Measurements from ENCODE around the gene IGDCC3. TPM values are rescaled to one million over a fixed set of nuclear protein-coding genes. Genes with fewer than 3 reads are reported as not detected.

Gene IGDCC3
- total RNA-seq, 1 experiment from 2014 or later: 0.32 TPM

DNA sequence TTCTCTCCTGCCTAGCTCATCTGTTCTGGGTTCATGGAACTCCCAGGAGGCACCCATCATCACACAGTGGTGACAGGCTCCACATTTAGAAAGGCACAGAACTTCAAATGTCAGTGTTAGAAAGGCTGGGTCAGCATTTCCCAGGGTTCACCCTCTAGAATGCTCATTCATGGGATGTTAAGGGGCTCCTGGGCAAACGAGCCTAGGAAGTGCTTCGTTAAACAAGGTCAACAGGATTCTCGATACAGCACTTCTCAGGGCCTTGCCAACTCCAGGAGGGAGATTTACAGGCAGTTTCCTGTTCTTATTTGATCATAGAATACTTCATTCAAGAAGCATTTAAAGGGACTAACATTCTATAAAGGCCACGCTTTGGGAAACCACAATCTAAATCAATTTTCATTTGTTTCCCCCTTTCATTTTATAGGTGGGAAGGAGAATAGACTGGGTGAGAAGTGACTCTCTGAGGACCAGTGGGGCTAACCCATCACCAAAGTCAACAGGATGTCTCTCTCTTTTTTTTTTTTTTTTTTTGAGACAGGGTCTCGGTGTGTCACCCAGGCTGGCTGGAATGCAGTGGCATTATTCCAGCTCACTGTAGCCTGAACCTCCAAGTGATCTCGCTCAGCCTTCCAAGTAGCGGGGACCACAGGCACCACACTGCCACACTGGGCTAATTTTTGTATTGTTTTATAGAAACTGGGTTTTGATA, 30.7 kb upstream of the IGDCC3 start:
- Histone ChIP-seq H3K4me3 (ENCODE audit: low read depth, low read length, poor library complexity, severe bottlenecking) (no peak overlapping the region), H3K9me3 (ENCODE audit: low read depth, low read length, poor library complexity, severe bottlenecking) (no peaks in the 10 kb centered on the region), H3K27ac (ENCODE audit: low read depth, low read length, poor library complexity, severe bottlenecking) (no peak overlapping the region), H3K4me1 (ENCODE audit: insufficient read depth, low read length, poor library complexity, severe bottlenecking) (peaks cover 15% of the 10 kb centered on the region), H3K36me3 (ENCODE audit: insufficient read depth, low read length, poor library complexity, severe bottlenecking) (no peaks in the 10 kb centered on the region), H3K27me3 (replicated peaks; ENCODE audit: insufficient read depth, low read depth, low read length, poor library complexity) (no peaks in the 10 kb centered on the region)
- POLR2A ChIA-PET (ENCODE audit: low non-redundant PET): no interaction called here
- DNase-seq (ENCODE audit: low spot score): no peak
- intact Hi-C loops (cut with micrococcal nuclease; ENCODE audit: unreplicated experiment): no loop called here
- CTCF ChIA-PET: no interaction called here
- TF ChIP-seq, protein P1, sequence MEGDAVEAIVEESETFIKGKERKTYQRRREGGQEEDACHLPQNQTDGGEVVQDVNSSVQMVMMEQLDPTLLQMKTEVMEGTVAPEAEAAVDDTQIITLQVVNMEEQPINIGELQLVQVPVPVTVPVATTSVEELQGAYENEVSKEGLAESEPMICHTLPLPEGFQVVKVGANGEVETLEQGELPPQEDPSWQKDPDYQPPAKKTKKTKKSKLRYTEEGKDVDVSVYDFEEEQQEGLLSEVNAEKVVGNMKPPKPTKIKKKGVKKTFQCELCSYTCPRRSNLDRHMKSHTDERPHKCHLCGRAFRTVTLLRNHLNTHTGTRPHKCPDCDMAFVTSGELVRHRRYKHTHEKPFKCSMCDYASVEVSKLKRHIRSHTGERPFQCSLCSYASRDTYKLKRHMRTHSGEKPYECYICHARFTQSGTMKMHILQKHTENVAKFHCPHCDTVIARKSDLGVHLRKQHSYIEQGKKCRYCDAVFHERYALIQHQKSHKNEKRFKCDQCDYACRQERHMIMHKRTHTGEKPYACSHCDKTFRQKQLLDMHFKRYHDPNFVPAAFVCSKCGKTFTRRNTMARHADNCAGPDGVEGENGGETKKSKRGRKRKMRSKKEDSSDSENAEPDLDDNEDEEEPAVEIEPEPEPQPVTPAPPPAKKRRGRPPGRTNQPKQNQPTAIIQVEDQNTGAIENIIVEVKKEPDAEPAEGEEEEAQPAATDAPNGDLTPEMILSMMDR (conservative IDR thresholded peaks at IDR 0.05; ENCODE audit: low read depth, low read length): no peak
- TF ChIP-seq EZH2 (IDR thresholded peaks at IDR 0.05; ENCODE audit: borderline replicate concordance, low read depth, low read length, poor library complexity, severe bottlenecking): no peak
- no TSS peak for BruUV-seq (replicated peaks)

DNA sequence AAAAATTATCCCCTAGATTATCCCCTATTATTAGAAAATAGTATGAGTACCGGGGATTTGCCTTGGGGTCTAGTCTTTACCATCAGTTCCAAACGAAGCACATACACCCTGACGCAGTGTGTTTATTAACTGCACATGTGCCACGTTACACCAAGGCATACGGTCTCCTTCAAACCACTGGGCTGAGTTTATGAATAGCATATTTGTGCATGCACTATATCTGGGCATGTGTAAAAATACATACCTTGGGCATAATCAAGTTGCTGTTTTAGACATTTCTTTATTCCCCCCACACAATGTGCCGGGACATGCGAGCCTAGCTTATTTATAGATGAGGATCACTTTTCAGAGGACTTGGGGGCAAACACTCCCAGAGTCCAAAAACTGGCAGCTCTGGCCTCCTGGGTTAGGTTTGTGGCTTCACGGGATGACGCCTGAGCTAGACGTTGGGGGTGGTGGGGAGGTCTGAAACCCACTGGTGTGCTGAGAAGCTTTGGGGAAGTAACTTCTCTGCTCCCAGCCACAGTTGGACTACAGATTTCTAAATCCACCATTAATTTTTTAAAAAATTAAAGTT, 28.7 kb upstream of the IGDCC3 start:
- ChIA-PET POLR2A (ENCODE audit: low non-redundant PET) (no interaction called here), CTCF (no interaction called here)
- Histone ChIP-seq H3K36me3 (ENCODE audit: insufficient read depth, low read length, poor library complexity, severe bottlenecking) (no peaks in the 10 kb centered on the region), H3K27ac (ENCODE audit: low read depth, low read length, poor library complexity, severe bottlenecking) (no peak overlapping the region), H3K9me3 (ENCODE audit: low read depth, low read length, poor library complexity, severe bottlenecking) (no peaks in the 10 kb centered on the region), H3K4me1 (ENCODE audit: insufficient read depth, low read length, poor library complexity, severe bottlenecking) (peaks cover 10% of the 10 kb centered on the region), H3K27me3 (replicated peaks; ENCODE audit: insufficient read depth, low read depth, low read length, poor library complexity) (no peaks in the 10 kb centered on the region), H3K4me3 (ENCODE audit: low read depth, low read length, poor library complexity, severe bottlenecking) (no peak overlapping the region)
- no TSS peak for BruUV-seq (replicated peaks)
- no peak for TF ChIP-seq EZH2 (IDR thresholded peaks at IDR 0.05; ENCODE audit: borderline replicate concordance, low read depth, low read length, poor library complexity, severe bottlenecking)
- TF ChIP-seq, protein P1 (conservative IDR thresholded peaks at IDR 0.05; ENCODE audit: low read depth, low read length): no peak
- DNase-seq (ENCODE audit: low spot score): no peak
- intact Hi-C loops (cut with micrococcal nuclease; ENCODE audit: unreplicated experiment): no loop called here

DNA sequence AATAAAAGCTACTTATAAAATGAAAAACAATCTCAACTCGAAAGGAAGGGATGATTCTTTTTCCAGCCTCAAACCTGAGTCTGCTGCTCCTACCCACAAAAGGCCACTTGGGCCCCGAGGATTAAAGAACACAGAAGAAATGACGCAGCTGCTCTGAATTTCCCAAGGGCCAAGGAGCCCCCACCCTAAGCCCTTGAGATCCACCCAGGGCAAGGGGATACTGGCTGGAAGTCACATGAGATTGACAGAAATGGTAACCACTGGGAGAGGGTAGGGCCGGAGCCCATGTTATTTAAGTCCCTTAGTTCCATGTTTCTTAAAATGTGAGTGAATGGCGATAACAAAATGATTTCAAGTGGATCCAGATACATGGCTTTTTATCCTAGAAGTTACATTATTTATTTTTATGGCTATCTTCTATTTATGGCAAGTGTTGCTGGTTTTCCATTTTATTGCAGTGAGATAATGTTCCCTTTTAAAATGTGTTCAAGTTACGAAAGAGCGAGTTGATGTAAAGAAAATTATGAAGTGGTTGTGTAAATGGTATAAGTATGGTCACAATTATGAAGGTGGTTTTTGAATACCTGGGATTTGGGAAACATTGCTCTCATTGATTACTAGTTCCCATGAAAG, 28.1 kb upstream of the IGDCC3 start:
- no peak overlapping the region for H3K27ac ChIP-seq (ENCODE audit: low read depth, low read length, poor library complexity, severe bottlenecking)
- POLR2A ChIA-PET (ENCODE audit: low non-redundant PET): interaction anchor here (0.9 kb wide), 1 partner anchor 482 kb away, joined by 3 read pairs; no protein-coding TSS in a partner anchor
- no peak for DNase-seq (ENCODE audit: low spot score)
- no peaks in the 10 kb centered on the region for H3K9me3 ChIP-seq (ENCODE audit: low read depth, low read length, poor library complexity, severe bottlenecking)
- H3K36me3 ChIP-seq (ENCODE audit: insufficient read depth, low read length, poor library complexity, severe bottlenecking): no peaks in the 10 kb centered on the region
- peaks cover 14% of the 10 kb centered on the region for H3K4me1 ChIP-seq (ENCODE audit: insufficient read depth, low read length, poor library complexity, severe bottlenecking)
- TF ChIP-seq, protein P1 (conservative IDR thresholded peaks at IDR 0.05; ENCODE audit: low read depth, low read length): no peak
- TF ChIP-seq EZH2 (IDR thresholded peaks at IDR 0.05; ENCODE audit: borderline replicate concordance, low read depth, low read length, poor library complexity, severe bottlenecking): no peak
- no peak overlapping the region for H3K4me3 ChIP-seq (ENCODE audit: low read depth, low read length, poor library complexity, severe bottlenecking)
- CTCF ChIA-PET: no interaction called here
- no peaks in the 10 kb centered on the region for H3K27me3 ChIP-seq (replicated peaks; ENCODE audit: insufficient read depth, low read depth, low read length, poor library complexity)
- BruUV-seq (replicated peaks): no TSS peak
- intact Hi-C loops (cut with micrococcal nuclease; ENCODE audit: unreplicated experiment): no loop called here

Measured in A673 (cell line).